ENCODE data around the gene ARNT2. TPM values are rescaled to one million over a fixed set of nuclear protein-coding genes. Genes with fewer than 3 reads are reported as not detected.

The ARNT2 gene
- total RNA-seq, 1 donor from 2014 or later = 0.87 TPM

DNA sequence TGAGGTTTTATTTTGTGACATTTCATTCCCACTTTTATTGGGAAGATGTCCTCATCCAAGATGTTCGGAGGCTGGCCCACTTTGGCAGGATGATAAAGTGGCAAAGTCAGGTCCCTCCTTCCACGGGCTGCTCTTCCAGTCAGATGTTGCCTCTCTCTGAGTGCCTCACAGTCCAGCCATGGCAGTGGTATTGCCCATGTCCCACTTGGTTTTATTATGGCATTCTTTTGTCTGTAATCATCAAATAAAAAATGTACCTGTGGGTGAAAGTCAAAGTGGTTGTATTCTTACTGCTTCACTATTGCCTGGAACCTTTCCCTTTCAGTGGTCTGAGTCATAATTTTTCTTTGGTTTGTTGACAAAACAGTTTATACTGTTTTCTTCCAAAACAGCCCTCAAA lies 20.2 kb downstream of the ARNT2 start:
- H3K27me3 Mint-ChIP-seq (ENCODE audit: unreplicated experiment) = no peaks in the 10 kb centered on the region
- no peak for DNase-seq (ENCODE audit: low spot score)
- no peak for TF ChIP-seq CTCF (IDR thresholded peaks at IDR 0.05; ENCODE audit: unreplicated experiment)
- no peaks in the 10 kb centered on the region for H3K36me3 Mint-ChIP-seq (ENCODE audit: low read depth, unreplicated experiment)
- no peak overlapping the region for H3K27ac Mint-ChIP-seq (ENCODE audit: unreplicated experiment)
- H3K9me3 Mint-ChIP-seq (ENCODE audit: unreplicated experiment) = no peaks in the 10 kb centered on the region
- H3K4me3 Mint-ChIP-seq (ENCODE audit: unreplicated experiment) = no peak overlapping the region
- H3K4me1 Mint-ChIP-seq (ENCODE audit: unreplicated experiment) = no peaks in the 10 kb centered on the region

GRCh38 chr15:80426316-80426715 lies 22.1 kb downstream of the ARNT2 start:
- no peak for DNase-seq (ENCODE audit: low spot score)
- no peak for TF ChIP-seq CTCF (IDR thresholded peaks at IDR 0.05; ENCODE audit: unreplicated experiment)
- peaks cover 2% of the 10 kb centered on the region for H3K27me3 Mint-ChIP-seq (ENCODE audit: unreplicated experiment)
- H3K27ac Mint-ChIP-seq (ENCODE audit: unreplicated experiment) = no peak overlapping the region
- H3K36me3 Mint-ChIP-seq (ENCODE audit: low read depth, unreplicated experiment) = no peaks in the 10 kb centered on the region
- no peaks in the 10 kb centered on the region for H3K4me1 Mint-ChIP-seq (ENCODE audit: unreplicated experiment)
- H3K4me3 Mint-ChIP-seq (ENCODE audit: unreplicated experiment) = no peak overlapping the region
- no peaks in the 10 kb centered on the region for H3K9me3 Mint-ChIP-seq (ENCODE audit: unreplicated experiment)

DNA sequence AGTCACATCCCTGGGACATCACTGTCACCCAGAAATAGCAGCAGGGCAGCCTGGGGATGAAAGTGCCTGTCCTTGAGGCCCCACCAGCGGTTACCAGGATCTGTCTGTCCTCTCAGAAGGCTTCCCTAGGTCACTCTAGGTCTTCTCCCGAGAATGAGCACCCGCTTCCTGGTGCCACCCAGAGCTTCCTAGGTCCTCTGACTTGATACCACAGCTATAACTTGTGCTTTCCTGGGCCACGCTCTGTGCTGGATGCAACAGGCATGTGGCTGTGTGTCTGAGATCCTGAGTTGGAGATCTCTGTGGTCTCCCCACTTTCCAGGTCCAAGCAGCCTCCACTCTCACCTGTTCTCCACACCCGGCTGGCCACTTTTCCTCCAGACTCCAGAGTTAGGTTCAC lies 25.8 kb downstream of the ARNT2 start:
- Mint-ChIP-seq H3K9me3 (ENCODE audit: unreplicated experiment) (no peaks in the 10 kb centered on the region), H3K4me1 (ENCODE audit: unreplicated experiment) (no peaks in the 10 kb centered on the region), H3K4me3 (ENCODE audit: unreplicated experiment) (no peak overlapping the region), H3K36me3 (ENCODE audit: low read depth, unreplicated experiment) (no peaks in the 10 kb centered on the region), H3K27me3 (ENCODE audit: unreplicated experiment) (peaks cover 2% of the 10 kb centered on the region), H3K27ac (ENCODE audit: unreplicated experiment) (no peak overlapping the region)
- DNase-seq (ENCODE audit: low spot score) = no peak
- TF ChIP-seq CTCF (IDR thresholded peaks at IDR 0.05; ENCODE audit: unreplicated experiment) = no peak

GRCh38 chr15:80431635-80432344 lies 27.6 kb downstream of the ARNT2 start:
- H3K9me3 Mint-ChIP-seq (ENCODE audit: unreplicated experiment) = no peaks in the 10 kb centered on the region
- TF ChIP-seq CTCF (IDR thresholded peaks at IDR 0.05; ENCODE audit: unreplicated experiment) = no peak
- H3K4me1 Mint-ChIP-seq (ENCODE audit: unreplicated experiment) = no peaks in the 10 kb centered on the region
- no peak overlapping the region for H3K4me3 Mint-ChIP-seq (ENCODE audit: unreplicated experiment)
- no peak for DNase-seq (ENCODE audit: low spot score)
- no peaks in the 10 kb centered on the region for H3K36me3 Mint-ChIP-seq (ENCODE audit: low read depth, unreplicated experiment)
- no peak overlapping the region for H3K27ac Mint-ChIP-seq (ENCODE audit: unreplicated experiment)
- peaks cover 2% of the 10 kb centered on the region for H3K27me3 Mint-ChIP-seq (ENCODE audit: unreplicated experiment)

DNA sequence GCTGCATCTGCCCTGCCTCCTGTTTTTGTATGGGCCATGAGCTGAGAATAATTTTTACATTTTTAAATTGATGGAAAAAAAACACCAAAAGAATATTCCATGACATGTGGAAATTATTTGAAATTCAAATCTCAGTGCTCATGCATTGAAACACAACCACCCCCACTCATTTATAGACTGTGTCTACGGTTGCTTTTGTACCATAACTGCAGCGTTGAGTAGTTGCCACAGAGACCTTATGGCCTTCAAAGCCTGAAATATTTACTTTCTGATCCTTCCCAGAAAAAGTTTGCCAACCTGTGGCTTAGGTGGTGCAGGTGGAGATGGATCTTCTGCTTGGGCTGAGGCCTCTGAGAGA lies 28.1 kb downstream of the ARNT2 start:
- no peak for DNase-seq (ENCODE audit: low spot score)
- H3K27me3 Mint-ChIP-seq (ENCODE audit: unreplicated experiment) = peaks cover 2% of the 10 kb centered on the region
- no peaks in the 10 kb centered on the region for H3K36me3 Mint-ChIP-seq (ENCODE audit: low read depth, unreplicated experiment)
- H3K9me3 Mint-ChIP-seq (ENCODE audit: unreplicated experiment) = no peaks in the 10 kb centered on the region
- H3K4me1 Mint-ChIP-seq (ENCODE audit: unreplicated experiment) = no peaks in the 10 kb centered on the region
- H3K27ac Mint-ChIP-seq (ENCODE audit: unreplicated experiment) = no peak overlapping the region
- no peak overlapping the region for H3K4me3 Mint-ChIP-seq (ENCODE audit: unreplicated experiment)
- no peak for TF ChIP-seq CTCF (IDR thresholded peaks at IDR 0.05; ENCODE audit: unreplicated experiment)

Data from endothelial cell (in vitro differentiated cells).